ENCODE results near the gene OR2V2. TPM values are rescaled to one million over a fixed set of nuclear protein-coding genes. Genes with fewer than 3 reads are reported as not detected.
"Not testable (repeated sequence)": the region's sequence is repeated elsewhere in the genome, so short reads cannot be mapped to it uniquely, and the experiment has no call there.

Gene OR2V2
- total and polyA plus RNA-seq, 8 donors: not detected

GRCh38 chr5:181171782-181172181 is 24.4 kb downstream of the OR2V2 start:
- Histone ChIP-seq H3K27ac (no peak overlapping the region), H3K36me3 (no peaks in the 10 kb centered on the region), H3K4me3 (no peak overlapping the region), H3K4me1 (peaks cover 0 to 30% (median 18%) of the 10 kb centered on the region in 4 donors), H3K9me3 (peaks cover 0 to 5% (median 0%) of the 10 kb centered on the region in 4 donors), H3K27me3 (peaks cover 28 to 98% (median 82%) of the 10 kb centered on the region in 3 donors)
- intact Hi-C loops (cut with DNase I; ENCODE audit: low total_unique reads): no loop called here
- 33 to 52% (median 47%) methylated on average over 3 of the region's 3 CpGs for WGBS, 5 donors
- DNase-seq: no peak
- TF ChIP-seq EP300 (IDR thresholded peaks at IDR 0.05) (no peak), CTCF (IDR thresholded peaks at IDR 0.05) (no peak), POLR2AphosphoS5 (IDR thresholded peaks at IDR 0.05) (no peak), POLR2A (IDR thresholded peaks at IDR 0.05) (no peak)

- H3K27me3 ChIP-seq: peaks cover 28 to 91% (median 73%) of the 10 kb centered on the region in 3 donors
- DNase-seq: peak in 1 of 2 donors; percentile 86
- no peak overlapping the region for H3K27ac ChIP-seq
- no peak overlapping the region for H3K4me3 ChIP-seq
- H3K9me3 ChIP-seq: peaks cover 0 to 5% (median 0%) of the 10 kb centered on the region in 4 donors
- TF ChIP-seq POLR2AphosphoS5 (IDR thresholded peaks at IDR 0.05): no peak
- TF ChIP-seq CTCF (IDR thresholded peaks at IDR 0.05): no peak
- peaks cover 0 to 30% (median 18%) of the 10 kb centered on the region in 4 donors for H3K4me1 ChIP-seq
- intact Hi-C loops (cut with DNase I; ENCODE audit: low total_unique reads): no loop called here
- 18 to 23% (median 20%) methylated on average over 11 of the region's 11 CpGs for WGBS, 5 donors
- H3K36me3 ChIP-seq: no peaks in the 10 kb centered on the region
These were observed 25.6 kb downstream of the OR2V2 start for GRCh38 chr5:181173027-181173419.

GRCh38 chr5:181173420-181174342 is 26.3 kb downstream of the OR2V2 start:
- no peak overlapping the region for H3K27ac ChIP-seq
- no peak for TF ChIP-seq EP300 (IDR thresholded peaks at IDR 0.05)
- no peak for TF ChIP-seq CTCF (IDR thresholded peaks at IDR 0.05)
- no peak for TF ChIP-seq POLR2AphosphoS5 (IDR thresholded peaks at IDR 0.05)
- TF ChIP-seq POLR2A (IDR thresholded peaks at IDR 0.05): no peak
- 4 to 7% (median 6%) methylated on average over 46 to 50 of the region's 50 CpGs for WGBS, 5 donors
- no peaks in the 10 kb centered on the region for H3K36me3 ChIP-seq
- peaks cover 0 to 5% (median 0%) of the 10 kb centered on the region in 4 donors for H3K9me3 ChIP-seq
- H3K27me3 ChIP-seq: peaks cover 28 to 84% (median 66%) of the 10 kb centered on the region in 3 donors
- peak in 1 of 2 donors; percentile 54 for DNase-seq
- H3K4me1 ChIP-seq: peaks cover 0 to 30% (median 18%) of the 10 kb centered on the region in 4 donors
- intact Hi-C loops (cut with DNase I; ENCODE audit: low total_unique reads): no loop called here
- no peak overlapping the region for H3K4me3 ChIP-seq

GRCh38 chr5:181176254-181176952 is 29.0 kb downstream of the OR2V2 start:
- Histone ChIP-seq H3K27ac (no peak overlapping the region), H3K4me3 (no peak overlapping the region), H3K27me3 (peaks cover 19 to 61% (median 39%) of the 10 kb centered on the region in 3 donors), H3K4me1 (peaks cover 0 to 19% (median 6%) of the 10 kb centered on the region in 4 donors), H3K9me3 (peaks cover 0 to 5% (median 0%) of the 10 kb centered on the region in 4 donors), H3K36me3 (no peaks in the 10 kb centered on the region)
- no peak for DNase-seq
- intact Hi-C loops (cut with DNase I; ENCODE audit: low total_unique reads): no loop called here
- TF ChIP-seq POLR2A (IDR thresholded peaks at IDR 0.05): no peak
- TF ChIP-seq CTCF (IDR thresholded peaks at IDR 0.05): no peak
- TF ChIP-seq EP300 (IDR thresholded peaks at IDR 0.05): no peak
- no peak for TF ChIP-seq POLR2AphosphoS5 (IDR thresholded peaks at IDR 0.05)
- 64 to 78% (median 70%) methylated on average over 3 of the region's 3 CpGs for WGBS, 5 donors

- H3K9me3 ChIP-seq; H3K27ac ChIP-seq; H3K36me3 ChIP-seq; H3K4me3 ChIP-seq; intact Hi-C loops (cut with DNase I; ENCODE audit: low total_unique reads); DNase-seq: not testable (repeated sequence)
- Histone ChIP-seq H3K27me3 (peaks cover 19 to 53% (median 28%) of the 10 kb centered on the region in 3 donors), H3K4me1 (peaks cover 0 to 26% (median 9%) of the 10 kb centered on the region in 4 donors)
- 66 to 73% (median 71%) methylated on average over 14 of the region's 14 CpGs for WGBS, 5 donors
These were observed 30.2 kb downstream of the OR2V2 start for GRCh38 chr5:181177559-181177958.
